Kasumi-1 (cell line): ENCODE data around the gene FLVCR2.

Experiments used
- DNase-seq, 2 experiments: peaks; one replicate each; lab custom pipeline; 2025; lab: John Stamatoyannopoulos, UW

FLVCR2 gene

GRCh38 chr14:75630695-75631452 lies 52.5 kb downstream of the FLVCR2 start:
- DNase-seq, result no peak

- no peak for DNase-seq
Measured at GRCh38 chr14:75631453-75631831, 53.0 kb downstream of the FLVCR2 start.

GRCh38 chr14:75634848-75635247 lies 56.4 kb downstream of the FLVCR2 start:
- DNase-seq, result no peak

GRCh38 chr14:75636100-75636692 lies 57.8 kb downstream of the FLVCR2 start:
- DNase-seq, result no peak

- no peak for DNase-seq
Measured at GRCh38 chr14:75640876-75641275, 62.5 kb downstream of the FLVCR2 start.

- no peak for DNase-seq
Measured at GRCh38 chr14:75643985-75644384, 65.6 kb downstream of the FLVCR2 start.

- no peak for DNase-seq
Measured at GRCh38 chr14:75645056-75645455, 66.6 kb downstream of the FLVCR2 start.

- DNase-seq, result no peak
Measured at GRCh38 chr14:75646762-75647161, 68.3 kb downstream of the FLVCR2 start.

GRCh38 chr14:75647640-75648039 lies 69.2 kb downstream of the FLVCR2 start:
- no peak for DNase-seq

- DNase-seq, result no peak
Measured at GRCh38 chr14:75648066-75648838, 69.8 kb downstream of the FLVCR2 start.

- no peak for DNase-seq
Measured at GRCh38 chr14:75649337-75649736, 70.9 kb downstream of the FLVCR2 start.

- DNase-seq, result no peak
Measured at GRCh38 chr14:75649773-75650172, 71.4 kb downstream of the FLVCR2 start.

GRCh38 chr14:75650253-75651058 lies 72.0 kb downstream of the FLVCR2 start:
- no peak for DNase-seq

GRCh38 chr14:75653563-75653962 lies 75.1 kb downstream of the FLVCR2 start:
- DNase-seq, result no peak

- peak; percentile 65 to 71 for DNase-seq
Measured at GRCh38 chr14:75654127-75654732, 75.8 kb downstream of the FLVCR2 start.

- no peak for DNase-seq
Measured at GRCh38 chr14:75655235-75655634, 76.8 kb downstream of the FLVCR2 start.

GRCh38 chr14:75657331-75657730 lies 78.9 kb downstream of the FLVCR2 start:
- no peak for DNase-seq

- DNase-seq, result no peak
Measured at GRCh38 chr14:75658957-75659356, 80.5 kb downstream of the FLVCR2 start.

GRCh38 chr14:75660238-75660629 lies 81.8 kb downstream of the FLVCR2 start:
- no peak for DNase-seq

GRCh38 chr14:75660630-75661498 lies 82.4 kb downstream of the FLVCR2 start, which contains the start of the genes ERG28 and TTLL5:
Gene ERG28, minus strand, starts transcription at chr14:75660876. Its CDS starts 3,374 bp downstream, at chr14:75657502.
Gene TTLL5, plus strand, starts transcription at chr14:75661246. Its CDS starts 1,904 bp downstream, at chr14:75663150.
- peak; percentile 96 to 98 for DNase-seq

- peak in 1 of 2 experiments; percentile 36 for DNase-seq
Measured at GRCh38 chr14:75661499-75661814, 83.0 kb downstream of the FLVCR2 start.
